Stimulated activated CD4-positive, alpha-beta T cell treated with anti-CD3 and anti-CD28 coated beads, TNF-alpha, amount 100 ng/mL, for 4 hours (primary cell): ENCODE results near the gene MARCHF9.
"Not testable (repeated sequence)": the region's sequence is repeated elsewhere in the genome, so short reads cannot be mapped to it uniquely, and the experiment has no call there.

Experiments
- DNase-seq, 3 experiments: peaks; one replicate each; pipeline ENCODE4 v3.0.0-alpha.2; 2020; ENCODE audit warnings: low read depth in 3 of 3

Gene MARCHF9, protein sequence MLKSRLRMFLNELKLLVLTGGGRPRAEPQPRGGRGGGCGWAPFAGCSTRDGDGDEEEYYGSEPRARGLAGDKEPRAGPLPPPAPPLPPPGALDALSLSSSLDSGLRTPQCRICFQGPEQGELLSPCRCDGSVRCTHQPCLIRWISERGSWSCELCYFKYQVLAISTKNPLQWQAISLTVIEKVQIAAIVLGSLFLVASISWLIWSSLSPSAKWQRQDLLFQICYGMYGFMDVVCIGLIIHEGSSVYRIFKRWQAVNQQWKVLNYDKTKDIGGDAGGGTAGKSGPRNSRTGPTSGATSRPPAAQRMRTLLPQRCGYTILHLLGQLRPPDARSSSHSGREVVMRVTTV

DNA sequence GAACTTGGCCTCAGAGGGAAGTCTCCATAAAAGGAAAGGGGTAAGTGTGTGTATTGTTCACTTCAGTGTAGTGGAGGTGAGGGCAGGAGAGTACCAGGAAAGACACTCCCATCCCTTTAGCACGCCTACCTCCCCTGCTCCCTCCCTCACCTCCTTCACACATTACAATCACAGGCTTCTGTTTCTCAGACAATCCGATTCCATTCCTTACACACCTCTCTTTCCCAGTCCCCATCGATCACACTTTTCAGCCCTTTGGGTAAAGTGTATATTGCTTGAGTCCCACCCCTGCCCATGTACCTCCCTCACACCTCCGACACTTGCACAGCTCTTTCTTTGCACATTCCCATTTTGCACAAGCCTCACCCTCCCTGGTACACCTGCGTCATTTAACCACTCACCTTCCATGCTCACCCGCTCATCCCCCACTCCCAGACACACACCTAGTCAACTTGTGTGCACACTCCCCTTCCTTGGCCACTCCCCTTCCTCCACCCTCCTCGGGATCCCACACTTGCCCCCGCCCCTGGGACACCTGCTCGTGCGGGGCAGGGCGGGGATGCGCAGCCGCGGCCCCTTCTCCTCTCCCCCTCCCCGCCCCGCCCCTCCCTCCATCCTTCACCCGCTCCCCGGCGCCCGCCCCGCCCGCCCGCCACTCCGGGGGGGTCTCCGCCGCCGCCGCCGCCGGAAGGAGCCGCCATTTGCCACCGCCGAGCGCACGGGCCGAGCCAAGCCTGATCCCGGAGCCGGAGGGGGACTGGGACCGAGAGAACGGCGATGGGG is at the start of gene MARCHF9:
Gene MARCHF9 (plus strand): TSS at position 693 of the 783 bp plus-strand sequence. CDS start 426 bp downstream, outside the sequence.
- peak; percentile 66 to 77 (median 75) for DNase-seq

DNA sequence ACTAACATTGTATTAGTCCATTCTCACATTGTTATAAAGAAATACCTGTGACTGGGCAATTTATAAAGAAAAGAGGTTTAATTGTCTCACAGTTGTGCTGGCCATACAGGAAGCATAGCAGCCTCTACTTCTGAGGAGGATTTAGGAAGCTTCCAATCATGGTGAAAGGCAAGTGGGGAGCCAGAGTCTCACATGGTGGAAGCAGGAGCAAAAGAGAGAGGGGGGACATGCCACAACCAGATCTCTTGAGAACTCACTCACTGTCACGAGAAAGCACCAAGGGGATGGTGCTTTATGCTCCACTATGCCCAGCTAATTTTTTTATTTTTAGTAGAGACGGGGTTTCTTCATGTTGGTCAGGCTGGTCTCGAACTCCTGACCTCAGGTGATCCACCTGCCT is 47.7 kb upstream of the MARCHF9 start:
- DNase-seq: no peak

DNA sequence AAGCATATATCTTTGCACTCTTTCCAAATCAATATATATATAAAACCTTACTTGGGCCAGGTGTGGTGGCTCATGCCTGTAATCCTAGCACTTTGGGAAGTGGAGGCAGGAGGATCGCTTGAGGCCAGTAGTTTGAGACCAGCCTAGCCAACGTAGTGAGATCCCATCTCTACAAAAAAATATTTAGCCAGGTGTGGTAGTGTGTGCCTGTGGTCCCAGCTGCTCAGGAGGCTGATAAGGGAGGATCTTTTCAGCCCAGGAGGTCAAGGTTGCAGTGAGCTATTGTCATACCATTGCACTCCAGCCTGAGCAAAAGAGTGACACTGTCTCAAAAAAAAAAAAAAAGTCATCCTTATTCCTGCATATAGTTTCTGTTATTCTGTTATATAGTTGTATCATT is 46.6 kb upstream of the MARCHF9 start:
- no peak for DNase-seq

DNA sequence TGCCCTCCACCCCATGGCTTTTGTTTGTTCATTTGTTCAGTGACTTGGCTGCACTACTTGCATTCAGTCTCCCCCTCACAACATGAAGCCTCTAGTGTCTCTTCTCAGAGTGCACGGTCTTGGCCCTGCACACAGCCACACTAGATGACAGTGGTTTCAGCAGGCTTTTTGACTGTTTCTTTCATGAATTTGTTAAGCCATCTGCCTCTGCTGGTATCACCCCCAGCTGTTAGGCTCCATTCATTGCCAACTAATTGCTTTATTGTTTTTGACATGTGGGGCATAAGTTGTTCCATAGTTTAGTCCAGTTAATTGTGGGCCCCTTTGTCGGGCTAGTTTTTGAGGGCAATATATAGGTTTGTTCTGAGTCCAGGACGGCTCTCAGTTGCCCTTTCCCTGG is 42.2 kb upstream of the MARCHF9 start:
- DNase-seq: no peak

DNA sequence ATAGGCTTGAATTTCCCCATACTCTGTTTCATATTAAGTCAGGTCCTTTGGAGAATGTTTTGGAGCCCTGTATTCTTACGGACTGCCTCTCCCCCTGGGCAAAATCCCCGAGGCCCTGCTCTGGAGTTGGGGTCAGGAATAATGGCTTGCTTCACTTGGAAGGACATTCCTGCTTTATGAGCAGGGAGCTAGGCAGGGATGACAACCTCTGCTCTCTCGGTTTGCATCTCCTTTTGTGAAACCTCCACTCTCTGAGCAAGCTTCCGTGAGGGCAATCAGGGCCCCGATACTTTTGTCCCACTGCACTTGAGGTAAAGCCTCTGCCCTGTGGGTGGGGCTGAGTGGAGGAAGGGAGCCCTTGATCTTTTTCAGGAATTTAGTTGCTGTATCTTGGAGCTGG is 41.7 kb upstream of the MARCHF9 start:
- no peak for DNase-seq

DNA sequence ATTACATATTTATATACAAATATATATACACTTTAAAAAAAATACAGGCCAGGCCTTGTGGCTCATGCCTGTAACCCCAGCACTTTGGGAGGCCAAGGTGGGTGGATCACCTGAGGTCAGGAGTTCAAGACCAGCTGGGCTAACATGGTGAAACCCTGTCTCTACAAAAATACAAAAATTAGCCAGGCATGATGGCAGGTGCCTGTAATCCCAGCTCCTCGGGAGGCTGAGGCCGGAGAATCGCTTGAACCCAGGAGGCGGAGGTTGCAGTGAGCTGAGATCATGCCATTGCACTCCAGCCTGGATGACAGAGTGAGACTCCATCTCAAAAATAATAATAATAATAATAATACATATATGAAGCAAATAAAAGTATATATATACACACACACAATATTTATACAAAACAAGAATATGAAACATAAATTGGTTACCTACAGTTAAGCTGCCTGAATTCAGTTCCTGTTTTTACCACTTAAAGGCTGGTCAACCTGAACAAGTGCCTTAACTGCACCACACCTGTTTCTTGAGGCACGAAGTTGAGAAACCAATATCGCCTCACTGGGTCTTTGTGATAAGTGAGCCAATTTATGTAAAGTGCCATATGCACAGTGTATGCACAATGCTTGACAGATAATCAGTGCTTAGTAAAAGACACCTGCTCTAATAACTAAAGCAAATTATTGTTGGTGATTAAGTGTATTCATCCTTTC is 39.7 kb upstream of the MARCHF9 start:
- DNase-seq: not testable (repeated sequence)

DNA sequence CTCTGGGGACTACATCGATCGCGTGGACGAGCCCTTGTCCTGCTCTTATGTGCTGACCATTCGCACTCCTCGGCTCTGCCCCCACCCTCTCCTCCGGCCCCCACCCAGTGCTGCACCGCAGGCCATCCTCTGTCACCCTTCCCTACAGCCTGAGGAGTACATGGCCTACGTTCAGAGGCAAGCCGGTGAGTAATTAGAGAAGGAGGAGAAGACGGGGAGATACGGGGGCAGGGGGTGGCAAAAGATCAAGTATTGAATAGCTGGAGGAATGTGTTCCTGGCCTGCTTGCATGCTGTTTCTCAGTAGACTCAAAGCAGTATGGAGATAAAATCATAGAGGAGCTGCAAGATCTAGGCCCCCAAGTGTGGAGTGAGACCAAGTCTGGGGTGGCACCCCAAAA is 39.1 kb upstream of the MARCHF9 start:
- DNase-seq: no peak

DNA sequence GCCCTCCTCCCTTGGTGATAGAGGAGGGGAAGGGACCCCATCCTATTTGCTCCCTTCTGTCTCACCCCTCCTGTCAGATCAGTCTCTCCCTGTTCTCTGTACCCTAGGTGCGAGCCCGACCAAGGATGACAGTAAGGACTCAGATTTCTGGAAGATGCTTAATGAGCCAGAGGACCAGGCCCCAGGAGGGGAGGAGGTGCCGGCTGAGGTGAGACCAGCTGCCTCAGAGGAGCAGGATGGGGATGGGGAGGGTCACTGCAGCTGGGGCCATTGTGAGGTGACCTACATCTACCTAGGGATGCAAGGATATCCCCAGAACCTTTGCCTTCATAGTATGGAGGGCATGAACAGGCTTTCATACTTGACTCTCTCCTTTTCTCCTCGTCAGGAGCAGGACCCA is 38.6 kb upstream of the MARCHF9 start:
- no peak for DNase-seq

DNA sequence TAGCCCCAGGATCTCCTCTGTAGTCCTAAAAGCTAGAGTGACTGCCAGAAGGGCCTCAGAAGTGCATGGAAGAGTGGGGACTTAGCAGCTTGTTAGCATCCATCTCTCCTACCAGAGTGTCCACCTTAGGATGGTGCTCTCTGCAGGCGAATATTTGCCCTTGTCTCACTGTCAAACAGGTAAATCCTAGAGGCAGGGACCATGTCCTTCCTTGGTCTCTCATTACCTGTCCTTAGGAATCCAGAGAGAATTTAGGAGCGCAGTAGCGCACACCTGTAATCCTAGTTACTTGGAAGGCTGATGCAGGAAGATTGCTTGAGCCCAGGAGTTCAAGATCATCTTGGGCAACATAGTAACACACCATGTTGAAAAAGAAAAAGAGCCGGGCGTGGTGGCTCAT is 37.8 kb upstream of the MARCHF9 start:
- DNase-seq: no peak

DNA sequence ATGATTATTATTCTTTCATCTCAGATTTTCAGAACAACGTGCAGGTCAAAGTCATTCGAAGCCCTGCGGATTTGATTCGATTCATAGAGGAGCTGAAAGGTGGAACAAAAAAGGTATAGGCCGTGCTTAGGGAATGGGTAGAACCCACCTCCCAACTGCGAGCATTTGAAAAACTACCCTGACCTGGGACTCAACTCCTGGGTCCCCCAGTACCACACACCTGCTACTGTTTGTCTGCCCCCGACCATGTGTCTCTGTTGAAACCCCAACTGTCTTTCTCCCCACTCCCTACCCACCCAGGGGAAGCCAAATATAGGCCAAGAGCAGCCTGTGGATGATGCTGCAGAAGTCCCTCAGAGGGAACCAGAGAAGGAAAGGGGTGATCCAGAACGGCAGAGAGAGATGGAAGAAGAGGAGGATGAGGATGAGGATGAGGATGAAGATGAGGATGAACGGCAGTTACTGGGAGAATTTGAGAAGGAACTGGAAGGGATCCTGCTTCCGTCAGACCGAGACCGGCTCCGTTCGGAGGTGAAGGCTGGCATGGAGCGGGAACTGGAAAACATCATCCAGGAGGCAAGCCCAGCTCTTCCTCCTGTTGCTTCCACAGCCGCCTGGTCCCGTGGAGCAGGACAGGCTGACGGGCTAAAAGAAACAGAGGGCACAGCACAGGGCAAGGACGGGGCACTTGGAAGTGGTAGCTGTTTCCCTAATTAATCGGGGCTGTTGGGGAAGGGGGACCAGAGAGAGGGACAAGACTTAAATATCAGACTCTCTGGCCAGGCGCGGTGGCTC is 36.9 kb upstream of the MARCHF9 start:
- no peak for DNase-seq

DNA sequence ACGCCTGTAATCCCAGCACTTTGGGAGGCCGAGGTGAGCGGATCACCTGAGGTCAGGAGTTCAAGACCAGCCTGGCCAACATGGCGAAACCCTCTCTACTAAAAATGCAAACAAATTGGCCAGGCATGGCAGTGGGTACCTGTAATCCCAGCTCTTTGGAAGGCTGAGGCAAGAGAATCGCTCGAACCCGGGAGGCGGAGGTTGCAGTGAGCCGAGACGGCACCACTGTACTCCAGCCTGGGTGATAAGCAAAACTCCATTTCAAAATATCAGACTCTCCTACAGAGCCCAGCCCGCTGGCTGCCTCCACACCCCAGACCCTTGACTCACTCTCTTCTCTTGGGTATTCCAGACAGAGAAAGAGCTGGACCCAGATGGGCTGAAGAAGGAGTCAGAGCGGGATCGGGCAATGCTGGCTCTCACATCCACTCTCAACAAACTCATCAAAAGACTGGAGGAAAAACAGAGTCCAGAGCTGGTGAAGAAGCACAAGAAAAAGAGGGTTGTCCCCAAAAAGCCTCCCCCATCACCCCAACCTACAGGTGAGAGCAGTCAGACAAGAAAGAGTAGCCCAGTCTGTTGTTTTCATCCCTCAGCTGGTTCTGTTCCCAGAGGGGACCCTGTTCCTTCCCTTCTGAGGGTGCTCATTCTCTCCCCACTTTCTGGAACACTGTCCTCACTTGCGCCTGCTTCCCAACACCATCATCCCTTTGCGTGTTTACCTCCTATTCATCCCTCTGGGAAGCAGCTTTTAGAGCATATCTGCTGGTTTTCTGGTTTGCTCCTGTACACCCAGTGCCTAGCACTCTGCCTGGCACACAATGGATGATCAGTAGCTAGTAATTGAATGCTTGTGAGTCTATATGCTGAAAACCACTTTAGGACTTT is 36.0 kb upstream of the MARCHF9 start:
- no peak for DNase-seq

DNA sequence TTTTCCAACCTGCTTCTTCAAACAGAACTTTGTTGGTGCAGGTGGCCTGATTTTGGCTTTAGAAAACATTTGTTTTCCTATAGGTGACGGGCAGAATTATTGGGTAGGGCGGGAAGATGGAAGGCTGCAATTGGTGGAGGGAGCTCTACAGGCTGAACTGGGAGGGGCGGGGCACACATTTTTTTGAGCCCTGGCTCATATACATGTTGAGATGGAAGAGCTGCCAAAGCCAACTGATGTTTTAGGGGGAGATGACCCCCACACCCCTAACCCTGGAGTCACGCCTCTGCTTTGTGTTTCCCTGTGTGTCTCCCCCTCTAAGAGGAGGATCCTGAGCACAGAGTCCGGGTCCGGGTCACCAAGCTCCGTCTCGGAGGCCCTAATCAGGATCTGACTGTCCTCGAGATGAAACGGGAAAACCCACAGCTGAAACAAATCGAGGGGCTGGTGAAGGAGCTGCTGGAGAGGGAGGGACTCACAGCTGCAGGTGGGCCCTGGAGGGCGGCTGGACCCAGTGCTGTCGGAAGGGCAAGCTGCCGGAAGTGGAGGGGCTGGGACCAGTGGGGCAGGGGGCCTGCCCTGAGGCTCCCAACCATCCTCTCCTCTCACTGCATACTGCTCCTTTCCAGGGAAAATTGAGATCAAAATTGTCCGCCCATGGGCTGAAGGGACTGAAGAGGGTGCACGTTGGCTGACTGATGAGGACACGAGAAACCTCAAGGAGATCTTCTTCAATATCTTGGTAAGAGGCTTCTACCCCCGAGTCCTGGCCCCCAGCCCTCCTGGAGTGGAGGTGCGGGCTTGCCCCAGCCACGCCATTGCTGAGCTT is 34.9 kb upstream of the MARCHF9 start:
- DNase-seq: no peak

DNA sequence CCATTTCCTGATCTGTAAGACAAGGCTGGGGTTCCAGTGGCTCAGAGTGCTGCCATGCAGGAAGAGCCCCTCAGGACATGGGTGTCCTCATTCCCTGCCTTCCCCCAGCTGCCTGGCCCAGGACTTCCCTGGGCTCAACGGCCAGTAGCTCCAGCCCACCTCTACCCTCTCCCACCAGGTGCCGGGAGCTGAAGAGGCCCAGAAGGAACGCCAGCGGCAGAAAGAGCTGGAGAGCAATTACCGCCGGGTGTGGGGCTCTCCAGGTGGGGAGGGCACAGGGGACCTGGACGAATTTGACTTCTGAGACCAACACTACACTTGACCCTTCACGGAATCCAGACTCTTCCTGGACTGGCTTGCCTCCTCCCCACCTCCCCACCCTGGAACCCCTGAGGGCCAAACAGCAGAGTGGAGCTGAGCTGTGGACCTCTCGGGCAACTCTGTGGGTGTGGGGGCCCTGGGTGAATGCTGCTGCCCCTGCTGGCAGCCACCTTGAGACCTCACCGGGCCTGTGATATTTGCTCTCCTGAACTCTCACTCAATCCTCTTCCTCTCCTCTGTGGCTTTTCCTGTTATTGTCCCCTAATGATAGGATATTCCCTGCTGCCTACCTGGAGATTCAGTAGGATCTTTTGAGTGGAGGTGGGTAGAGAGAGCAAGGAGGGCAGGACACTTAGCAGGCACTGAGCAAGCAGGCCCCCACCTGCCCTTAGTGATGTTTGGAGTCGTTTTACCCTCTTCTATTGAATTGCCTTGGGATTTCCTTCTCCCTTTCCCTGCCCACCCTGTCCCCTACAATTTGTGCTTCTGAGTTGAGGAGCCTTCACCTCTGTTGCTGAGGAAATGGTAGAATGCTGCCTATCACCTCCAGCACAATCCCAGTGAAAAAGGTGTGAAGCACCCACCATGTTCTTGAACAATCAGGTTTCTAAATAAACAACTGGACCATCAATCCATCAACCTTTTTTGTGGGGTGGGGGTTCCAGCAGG is 34.0 kb upstream of the MARCHF9 start:
- no peak for DNase-seq

DNA sequence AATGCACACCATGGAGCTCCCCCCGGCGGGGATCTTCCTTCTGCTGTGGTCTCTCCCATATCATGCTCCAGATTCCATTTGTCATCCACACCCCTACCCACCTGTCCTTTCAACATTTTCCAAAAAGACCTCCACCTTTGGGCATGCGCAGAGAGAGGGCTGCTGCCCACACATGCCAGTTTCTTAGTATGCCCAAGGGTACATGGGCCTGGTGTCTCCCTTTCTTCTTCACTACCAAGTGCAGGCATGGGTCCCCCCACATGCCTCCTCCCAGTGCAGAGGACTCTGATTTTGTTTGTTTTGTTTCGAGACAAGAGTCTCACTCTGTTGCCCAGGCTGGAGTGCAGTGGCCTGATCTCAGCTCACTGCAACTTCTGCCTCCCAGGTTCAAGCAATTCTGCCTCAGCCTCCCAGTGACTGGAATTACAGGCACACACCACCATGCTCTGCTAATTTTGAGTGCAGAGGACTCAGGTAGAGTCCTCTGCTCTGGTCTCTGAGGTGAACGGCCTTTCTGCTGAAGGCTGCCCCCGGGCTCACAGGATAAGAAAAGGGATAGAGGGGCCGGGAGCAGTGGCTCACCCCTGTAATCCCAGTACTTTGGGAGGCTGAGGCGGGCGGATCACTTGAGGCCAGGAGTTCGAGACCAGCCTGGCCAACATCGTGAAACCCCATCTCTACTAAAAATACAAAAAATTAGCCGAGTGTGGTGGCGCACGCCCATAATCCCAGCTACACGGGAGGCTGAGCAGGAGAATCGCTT is 32.9 kb upstream of the MARCHF9 start:
- DNase-seq: not testable (repeated sequence)

DNA sequence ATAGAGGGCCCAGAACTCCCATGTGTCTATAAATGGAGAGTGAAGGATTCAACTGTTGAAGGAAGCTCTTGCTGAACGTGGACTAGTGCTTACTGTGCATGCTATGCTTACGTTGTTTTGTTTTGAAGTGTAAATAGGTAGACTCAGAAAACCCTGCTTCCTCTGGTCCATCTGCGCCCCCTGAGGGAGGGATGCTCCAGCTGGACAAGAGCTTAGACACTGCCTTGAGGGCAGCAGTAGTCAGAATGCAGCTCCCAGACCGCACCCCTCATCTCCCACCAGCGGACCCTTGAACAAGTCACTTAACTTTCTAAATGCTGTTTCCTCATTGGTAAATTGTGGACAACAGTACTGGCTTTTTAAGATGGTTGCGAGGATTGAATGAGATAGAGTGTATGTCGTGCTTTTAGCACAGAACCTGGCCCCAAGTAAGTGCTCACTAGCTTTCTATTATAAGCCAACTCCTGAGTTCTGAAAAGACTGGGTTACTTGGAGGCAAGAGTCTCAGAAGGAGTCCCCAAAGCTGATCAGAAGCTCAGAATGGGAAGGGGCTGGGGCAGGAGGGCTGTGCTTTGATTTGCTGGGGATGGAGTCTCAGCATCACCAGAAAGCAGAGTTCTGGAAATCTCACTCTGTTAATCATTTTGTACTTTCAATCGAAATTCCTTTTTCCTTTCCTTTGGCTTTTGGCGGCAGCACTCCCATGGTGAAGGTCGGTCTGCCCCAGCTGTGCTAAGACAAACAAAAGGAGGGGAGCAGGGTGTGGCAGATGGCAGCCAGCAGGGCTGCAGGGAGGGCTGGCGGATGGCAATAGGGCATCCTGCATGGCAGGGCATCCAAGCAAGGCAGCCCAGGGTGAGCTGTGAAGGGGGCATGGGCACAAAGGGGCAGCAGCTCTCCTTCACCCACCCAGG is 31.9 kb upstream of the MARCHF9 start:
- DNase-seq: no peak

DNA sequence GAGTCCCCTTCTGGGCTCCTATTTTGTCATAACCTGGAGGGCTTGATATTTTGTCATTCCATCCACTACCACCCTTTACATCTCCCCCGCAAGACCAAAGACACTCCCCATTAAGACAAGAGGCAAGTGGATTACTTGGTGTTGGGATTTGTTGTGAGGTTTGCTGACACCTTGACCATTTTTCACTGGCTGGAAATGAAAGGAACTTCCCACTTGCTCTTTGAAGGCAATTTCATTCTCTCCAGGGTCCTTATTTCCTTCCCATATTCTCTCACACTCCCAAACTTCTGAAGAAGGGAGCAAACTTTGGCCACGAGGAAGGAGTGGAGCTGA is 31.3 kb upstream of the MARCHF9 start:
- no peak for DNase-seq
